ENCODE data around the gene ETV7.

ETV7 gene

DNA sequence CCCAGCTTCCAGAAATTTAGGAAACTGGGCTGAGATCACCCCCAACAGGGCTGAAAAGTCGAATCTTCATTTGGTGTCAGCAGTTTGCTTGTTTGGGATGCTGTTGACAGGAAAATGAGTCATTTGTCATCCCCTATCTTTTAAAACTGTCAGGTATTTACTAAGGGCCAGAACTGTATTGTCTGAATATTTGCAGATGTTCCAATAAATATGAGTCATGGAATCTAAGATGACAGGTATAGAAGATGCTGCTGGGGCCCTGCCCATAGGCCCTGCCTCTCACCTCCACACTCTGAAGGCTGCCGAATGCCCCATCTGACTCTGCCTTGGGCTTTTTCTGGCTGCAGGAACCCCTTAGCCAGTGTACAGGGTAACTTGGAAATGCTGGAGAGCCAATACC lies 3.9 kb downstream of the ETV7 start:
- DNase-seq (ENCODE audit: low read depth) = no peak

DNA sequence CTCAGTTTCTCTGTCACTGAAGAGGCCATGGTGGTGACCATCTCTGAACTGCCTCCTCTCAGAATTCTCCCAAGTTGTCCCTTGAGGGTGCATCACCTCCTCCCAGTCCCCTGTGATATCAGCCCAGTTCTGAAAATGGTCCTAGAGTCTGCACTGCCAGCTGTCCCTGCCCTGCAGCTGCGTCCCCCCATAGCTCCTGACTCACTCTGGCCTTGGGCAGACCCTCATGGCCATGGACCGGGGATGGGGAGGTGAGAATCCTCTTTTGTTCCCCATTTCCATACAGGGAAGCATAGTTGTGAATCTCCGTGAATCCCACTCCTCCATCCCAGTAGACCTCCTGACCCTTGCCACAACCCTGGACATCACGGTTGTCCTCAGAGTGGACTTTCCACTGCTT lies 4.5 kb downstream of the ETV7 start:
- no peak for DNase-seq (ENCODE audit: low read depth)

- DNase-seq (ENCODE audit: low read depth) = no peak
Measured at GRCh38 chr6:36381502-36382389, 5.7 kb downstream of the ETV7 start.

GRCh38 chr6:36380166-36380565 lies 7.3 kb downstream of the ETV7 start:
- no peak for DNase-seq (ENCODE audit: low read depth)

DNA sequence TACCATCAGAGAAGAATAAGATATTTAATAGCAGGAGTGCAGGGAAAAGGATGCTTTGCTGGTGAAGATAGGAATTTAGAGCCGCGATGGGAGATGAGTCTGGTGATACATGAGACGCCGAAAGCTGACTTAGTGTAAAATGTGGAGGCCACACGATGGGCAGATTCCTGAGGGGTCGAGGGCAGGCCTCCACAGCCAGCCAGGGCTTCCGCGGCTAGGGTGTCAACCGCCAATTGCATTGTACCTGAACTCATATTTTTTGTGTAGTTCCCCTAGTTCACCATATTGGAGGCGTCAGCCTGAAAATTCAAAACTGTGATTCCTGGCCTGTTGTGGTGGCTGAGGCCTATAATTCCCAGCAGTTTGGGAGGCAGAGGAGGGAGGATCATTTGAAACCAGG lies 8.5 kb downstream of the ETV7 start:
- no peak for DNase-seq (ENCODE audit: low read depth)

GRCh38 chr6:36378243-36378920 lies 9.1 kb downstream of the ETV7 start:
- DNase-seq (ENCODE audit: low read depth) = no peak

DNA sequence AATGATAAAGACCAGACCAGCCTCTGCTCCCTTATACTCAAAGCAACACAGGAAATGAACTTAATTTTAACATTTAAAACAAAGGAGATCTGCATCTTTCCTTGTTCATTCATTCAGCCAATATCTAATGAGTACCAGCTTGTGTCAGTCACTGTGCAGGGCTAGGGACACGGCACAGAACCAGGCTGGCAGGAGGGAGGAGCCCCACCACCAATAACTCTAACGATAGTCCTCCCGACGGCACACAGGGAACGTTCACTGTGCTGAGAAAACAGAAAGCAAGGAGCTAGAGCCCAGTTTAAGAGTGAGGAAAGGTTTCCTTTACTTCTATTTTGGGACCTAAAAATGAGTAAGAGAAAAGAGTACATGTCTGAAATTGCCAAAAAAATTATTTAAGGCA lies 9.9 kb downstream of the ETV7 start:
- no peak for DNase-seq (ENCODE audit: low read depth)

DNA sequence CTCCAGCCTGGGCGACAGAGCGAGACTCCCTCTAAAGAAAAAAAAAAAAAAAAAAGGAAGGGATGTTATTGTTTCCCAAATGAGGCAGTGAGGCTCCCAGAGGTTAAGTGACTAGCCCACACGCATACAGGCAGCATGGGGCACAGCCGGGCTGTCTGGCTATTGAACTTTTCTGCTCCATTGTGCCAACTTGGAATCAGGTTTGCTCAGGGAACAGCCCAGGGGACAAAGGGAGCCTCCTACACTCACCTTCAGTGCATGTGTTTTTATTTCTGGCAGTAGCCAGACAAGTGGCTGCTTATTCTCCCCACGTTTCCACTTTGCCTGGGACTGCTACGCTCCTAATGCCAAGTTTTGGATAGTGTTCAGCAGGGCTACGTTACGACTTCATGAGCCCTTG lies 10.7 kb downstream of the ETV7 start:
- no peak for DNase-seq (ENCODE audit: low read depth)

DNA sequence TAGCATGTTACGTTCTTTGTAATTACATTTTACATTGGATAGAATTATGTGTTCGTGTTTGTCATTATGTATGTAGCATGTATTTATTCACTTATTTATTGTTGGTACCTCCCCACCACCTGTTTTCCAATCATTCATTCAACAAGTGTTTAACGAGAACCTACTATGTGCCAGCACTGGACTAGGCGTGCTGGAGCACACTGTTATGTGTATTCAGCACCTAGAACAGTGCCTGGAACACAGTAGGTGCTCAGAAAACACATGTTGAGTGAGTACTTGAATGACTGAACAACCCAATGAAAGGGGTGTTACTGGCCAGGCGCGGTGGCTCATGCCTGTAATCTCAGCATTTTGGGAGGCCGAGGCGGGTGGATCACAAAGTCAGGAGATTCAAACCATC lies 11.3 kb downstream of the ETV7 start:
- no peak for DNase-seq (ENCODE audit: low read depth)

DNA sequence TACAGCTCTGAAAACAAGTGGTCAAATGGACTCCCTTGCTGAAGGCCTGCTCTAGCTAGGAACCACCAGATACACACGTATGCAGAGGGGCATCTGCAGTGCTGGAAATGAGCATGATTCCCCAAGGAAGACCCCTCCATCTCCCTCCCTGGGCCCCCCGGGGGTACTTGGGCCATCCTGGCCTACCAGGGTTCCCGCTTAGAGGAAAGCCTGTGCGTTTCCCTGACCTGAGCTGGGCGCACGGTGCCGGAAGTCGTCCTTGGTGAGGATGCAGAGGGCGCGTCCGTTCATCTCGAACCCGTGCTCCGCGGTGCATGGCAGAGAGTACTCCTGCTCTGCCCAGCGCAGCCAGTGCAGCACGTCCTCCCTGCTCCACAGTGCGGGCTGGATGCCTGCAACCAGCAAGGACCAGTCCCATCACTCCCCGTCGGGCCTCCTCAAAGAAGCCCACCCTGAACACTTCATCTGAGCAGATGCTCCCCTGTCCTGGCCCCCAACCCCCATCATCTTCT lies 11.8 kb downstream of the ETV7 start:
- no peak for DNase-seq (ENCODE audit: low read depth)

DNA sequence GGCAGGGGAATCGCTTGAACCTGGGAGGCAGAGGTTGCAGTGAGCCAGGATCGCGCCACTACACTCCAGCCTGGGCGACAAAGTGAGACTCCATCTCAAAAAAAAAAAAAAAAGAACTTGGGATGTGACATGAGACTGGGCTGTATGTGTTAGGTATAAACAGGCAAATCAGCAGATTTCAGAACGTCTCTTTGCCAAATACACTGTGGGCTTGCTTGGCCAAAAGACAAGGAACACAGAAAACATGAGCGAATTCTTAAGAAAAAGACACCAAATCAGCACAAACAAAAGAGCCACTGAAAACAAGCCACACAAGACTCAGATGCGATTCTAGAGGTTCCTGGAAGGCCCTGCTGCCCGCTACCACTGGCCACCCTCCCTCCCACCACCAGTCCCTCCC lies 12.5 kb downstream of the ETV7 start:
- DNase-seq (ENCODE audit: low read depth) = no peak

DNA sequence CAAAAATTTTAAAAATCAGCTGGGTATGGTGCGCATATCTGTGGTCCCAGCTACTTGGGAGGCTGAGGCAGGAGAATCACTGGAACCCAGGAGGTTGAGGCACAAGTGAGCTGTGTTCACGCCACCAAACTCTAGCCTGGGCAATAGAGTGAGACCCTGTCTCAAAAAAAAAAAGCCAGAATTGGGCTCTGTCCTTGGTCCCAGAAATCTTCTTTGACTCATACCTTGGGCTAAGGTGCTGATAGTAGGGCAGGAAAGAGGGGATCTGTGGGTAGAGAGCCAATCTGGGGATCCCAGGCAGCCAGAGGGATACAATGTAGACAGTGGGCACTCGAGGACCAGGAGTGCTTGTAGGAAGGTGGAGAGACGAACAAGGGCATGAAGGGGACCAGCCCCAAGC lies 13.3 kb downstream of the ETV7 start:
- DNase-seq (ENCODE audit: low read depth) = no peak

DNA sequence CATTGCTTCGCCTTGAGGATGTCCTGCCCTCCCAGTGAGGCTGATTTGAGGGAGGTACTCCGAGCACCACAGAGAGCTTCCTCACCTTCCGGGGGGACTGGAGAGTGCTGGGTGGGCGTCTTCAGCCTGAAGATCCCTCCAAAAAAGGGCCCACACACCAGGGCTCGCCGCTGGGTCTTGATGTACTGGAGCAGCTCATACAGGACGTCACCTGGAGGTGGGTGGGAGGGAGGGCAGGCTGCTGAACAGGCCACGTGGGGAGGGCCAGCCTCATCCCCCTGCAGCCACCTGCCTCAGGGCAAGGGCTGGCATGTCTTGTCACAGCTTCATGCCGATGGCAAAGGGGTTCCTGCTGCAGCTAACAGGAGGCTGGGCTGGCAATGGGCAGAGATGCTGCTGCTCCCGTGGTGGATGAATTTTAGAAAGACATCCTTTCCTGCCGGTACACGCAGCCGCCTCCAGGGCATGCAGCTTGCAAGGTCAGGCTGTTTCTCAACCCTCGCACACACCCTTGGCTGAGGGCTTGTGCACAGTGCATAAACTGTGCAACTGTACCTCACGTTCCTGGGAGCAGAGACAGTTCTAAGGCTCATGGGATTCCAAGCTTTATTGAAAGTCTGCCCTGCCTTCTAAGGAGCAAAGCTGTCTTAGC lies 14.0 kb downstream of the ETV7 start:
- no peak for DNase-seq (ENCODE audit: low read depth)

GRCh38 chr6:36372088-36372487 lies 15.4 kb downstream of the ETV7 start:
- DNase-seq (ENCODE audit: low read depth) = no peak

DNA sequence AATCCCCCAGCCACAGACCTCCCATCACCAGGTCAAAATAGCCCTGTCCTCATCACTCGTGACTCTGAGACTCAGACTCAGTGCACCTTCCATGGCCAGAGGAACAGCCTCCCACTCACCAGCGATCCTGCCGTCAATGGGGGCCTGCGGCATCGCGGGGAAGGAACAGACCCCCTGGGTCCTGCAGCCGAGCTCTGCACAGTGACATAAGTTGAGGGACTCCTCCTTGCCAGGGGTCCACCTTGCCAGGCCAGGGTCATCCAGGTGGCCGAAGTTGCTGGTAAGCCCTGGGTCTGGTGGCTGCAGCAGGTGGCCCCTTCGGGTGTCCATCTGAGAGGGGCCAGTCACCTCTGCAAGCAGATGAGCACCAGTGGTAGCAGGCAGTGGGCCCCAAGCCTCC lies 16.3 kb downstream of the ETV7 start:
- DNase-seq (ENCODE audit: low read depth) = no peak

GRCh38 chr6:36370638-36371037 lies 16.8 kb downstream of the ETV7 start:
- no peak for DNase-seq (ENCODE audit: low read depth)

DNA sequence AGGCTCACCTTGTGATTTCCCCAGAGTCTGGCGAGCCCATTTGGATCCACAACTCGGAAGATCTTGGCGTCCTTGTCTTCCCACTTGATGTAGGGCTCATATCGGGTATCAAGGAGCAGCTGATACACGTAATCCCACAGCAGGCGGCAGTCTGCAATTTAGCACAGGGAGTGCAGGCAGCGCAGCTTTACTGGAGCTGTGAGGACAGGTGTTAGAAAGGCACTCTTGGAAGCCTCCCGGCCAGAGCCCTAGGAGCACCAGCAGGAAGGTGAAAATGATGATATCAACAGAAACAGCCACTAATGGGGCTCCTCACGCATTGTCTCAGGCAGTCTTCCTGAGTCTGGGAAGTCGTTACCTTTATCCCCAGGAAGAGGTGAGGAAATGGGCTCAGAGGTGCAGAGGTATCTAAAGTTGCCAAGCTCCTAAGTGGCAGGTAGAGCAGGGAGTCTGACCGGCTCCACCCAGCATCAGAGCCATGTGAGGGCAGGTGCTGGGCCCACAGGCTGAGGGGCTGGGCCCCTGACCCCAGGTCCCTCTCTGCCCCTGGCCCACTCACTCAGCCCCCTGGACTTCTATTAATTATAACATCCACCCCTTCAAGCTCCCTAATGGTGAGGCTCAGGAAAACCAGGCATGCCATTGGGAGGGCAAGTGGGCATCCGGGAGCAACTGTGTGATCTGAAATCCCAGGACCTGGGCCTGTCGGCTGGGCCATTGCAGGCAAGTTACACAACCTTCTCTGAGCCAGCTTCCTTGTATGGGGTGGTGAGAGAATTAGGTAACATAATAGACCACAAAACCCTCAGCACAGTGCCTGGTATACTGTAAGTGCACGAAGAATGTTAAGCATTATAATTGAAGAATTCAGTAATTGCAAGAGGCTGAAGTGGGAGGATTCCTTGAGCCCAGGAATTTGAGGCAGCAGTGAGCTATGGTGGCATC lies 18.3 kb downstream of the ETV7 start:
- DNase-seq (ENCODE audit: low read depth) = no peak

- DNase-seq (ENCODE audit: low read depth) = no peak
Measured at GRCh38 chr6:36368421-36368820, 19.0 kb downstream of the ETV7 start.

GRCh38 chr6:36367743-36368142 lies 19.7 kb downstream of the ETV7 start:
- no peak for DNase-seq (ENCODE audit: low read depth)

- no peak for DNase-seq (ENCODE audit: low read depth)
Measured at GRCh38 chr6:36364669-36365479, 22.6 kb downstream of the ETV7 start.
